Dedifferentiated amniotic fluid mesenchymal stem cell (primary cell): ENCODE results near the gene WDR62.
"Not testable (repeated sequence)": the region's sequence is repeated elsewhere in the genome, so short reads cannot be mapped to it uniquely, and the experiment has no call there.

Source experiments
- DNase-seq: peaks from one replicate; pipeline ENCODE4 v3.0.0-alpha.2; 2016; ENCODE audit errors: extremely low spot score

WDR62 gene

DNA sequence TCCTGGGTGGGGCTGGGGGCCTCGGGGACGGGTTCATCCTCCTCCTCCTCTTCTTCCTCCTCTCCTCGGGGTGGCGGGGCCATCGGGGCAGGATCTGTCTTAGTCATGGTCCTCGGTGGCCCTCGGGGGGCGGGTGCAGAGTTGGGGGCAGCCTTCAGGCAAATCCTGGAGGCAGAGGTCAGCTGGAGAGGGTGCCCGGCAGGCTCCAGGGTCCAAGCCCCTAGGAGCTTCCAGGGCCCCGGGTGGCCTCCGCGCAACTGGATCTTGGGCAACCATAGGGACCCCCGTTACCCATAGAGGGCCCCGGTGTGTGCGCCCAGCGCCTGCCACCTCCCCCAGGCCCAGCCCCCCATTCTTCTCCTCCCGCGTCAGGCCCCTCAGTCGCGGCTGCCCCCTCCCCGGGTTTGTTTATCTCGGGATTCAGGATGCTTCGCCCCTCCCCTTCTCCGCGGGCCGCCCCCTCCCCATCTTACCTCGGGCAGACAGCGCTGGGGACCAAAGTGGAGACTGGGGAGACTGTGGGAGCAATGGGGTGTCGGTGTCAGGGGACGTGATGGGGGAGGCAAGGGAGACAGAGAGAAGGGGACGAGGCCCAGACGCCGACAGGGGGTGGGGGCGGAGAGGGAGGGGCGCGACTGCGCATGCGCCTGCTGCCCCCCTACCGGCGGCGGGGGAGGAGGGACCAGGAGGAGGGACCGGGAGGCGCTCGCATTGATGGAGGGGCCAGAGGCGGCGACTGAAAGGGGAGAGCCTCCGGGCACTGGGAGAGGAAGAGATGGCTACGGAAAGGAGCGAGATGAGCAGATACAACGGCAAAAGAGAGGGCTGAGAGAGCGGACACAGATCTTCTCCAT, 22.2 kb upstream of the WDR62 start, which contains the start of gene CLIP3:
CLIP3 (minus strand) TSS at position 623 of the 854 bp plus-strand sequence; CDS start at position 107, 516 bp downstream.
- DNase-seq = peak; percentile 53

DNA sequence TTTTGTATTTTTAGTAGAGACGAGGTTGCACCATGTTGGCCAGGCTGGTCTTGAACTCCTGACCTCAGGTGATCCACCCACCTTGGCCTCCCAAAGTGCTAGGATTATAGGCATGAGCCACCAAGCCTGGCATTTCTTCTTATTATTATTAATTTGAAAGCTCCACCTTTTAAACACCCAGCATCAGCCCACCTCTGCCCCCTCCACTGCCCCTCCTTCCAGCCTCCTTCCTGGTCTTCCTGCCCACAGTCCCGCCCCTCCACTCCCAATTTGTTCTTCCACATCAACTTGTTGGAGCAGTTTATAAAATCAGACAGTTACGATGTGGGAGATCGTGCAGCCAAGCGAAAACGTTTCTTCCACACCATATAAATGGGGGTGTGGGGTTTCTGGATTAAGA, 14.2 kb upstream of the WDR62 start:
- DNase-seq = no peak

DNA sequence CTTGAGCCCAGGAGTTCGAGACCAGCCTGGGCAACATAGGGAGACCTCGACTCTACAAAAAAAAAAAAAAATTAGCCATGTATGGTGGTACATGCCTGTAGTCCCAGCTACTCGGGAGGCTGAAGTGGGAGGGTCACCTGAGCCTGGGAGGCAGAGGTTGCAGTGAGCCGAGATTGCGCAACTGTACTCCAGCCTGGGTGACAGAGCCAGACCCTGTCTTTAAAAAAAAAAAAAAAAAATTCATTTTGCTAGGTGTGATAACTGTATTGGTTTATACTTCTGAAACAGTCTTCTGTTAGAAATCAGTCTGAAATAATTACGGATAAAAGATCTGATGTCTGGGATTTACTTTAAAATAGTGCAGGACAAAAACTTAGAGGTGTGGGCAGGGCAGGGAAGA, 13.6 kb upstream of the WDR62 start:
- DNase-seq = not testable (repeated sequence)

DNA sequence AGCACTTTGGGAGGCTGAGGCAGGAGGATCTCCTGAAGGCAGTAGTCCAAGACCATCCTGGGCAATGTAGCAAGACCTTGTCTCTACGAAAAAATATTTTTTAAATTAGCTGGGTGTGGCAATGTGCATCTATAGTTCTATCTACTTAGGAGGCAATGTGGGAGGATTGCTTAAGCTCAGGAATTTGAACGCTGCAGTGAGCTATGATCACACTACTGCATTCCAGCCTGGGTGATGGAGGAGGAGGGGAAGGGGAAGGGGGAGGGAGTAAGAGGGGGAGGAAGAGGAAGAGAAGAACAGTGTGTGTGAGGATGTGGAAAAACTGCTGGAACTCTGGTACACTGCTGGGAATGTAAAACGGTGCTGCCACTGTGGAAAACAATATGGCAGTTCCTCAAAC, 12.9 kb upstream of the WDR62 start:
- DNase-seq = peak; percentile 80

DNA sequence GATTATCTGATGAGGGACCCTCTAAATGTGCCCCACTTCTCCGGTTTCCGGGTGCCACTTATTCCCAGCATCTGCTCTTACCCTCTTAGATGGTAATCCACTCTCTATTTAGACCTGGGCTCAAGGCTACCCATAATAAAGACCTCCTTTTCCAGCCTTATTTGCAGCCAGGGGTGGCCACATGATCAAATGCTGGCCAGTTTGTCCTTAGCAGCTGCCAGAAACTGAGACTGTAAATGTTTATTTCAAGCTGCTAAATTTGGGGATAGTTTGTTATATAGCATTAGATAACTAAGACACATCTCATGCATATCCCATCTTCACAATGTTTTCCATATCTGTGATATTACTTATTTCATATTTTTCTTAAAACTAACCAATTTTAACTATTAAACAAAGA, 10.7 kb upstream of the WDR62 start:
- no peak for DNase-seq

DNA sequence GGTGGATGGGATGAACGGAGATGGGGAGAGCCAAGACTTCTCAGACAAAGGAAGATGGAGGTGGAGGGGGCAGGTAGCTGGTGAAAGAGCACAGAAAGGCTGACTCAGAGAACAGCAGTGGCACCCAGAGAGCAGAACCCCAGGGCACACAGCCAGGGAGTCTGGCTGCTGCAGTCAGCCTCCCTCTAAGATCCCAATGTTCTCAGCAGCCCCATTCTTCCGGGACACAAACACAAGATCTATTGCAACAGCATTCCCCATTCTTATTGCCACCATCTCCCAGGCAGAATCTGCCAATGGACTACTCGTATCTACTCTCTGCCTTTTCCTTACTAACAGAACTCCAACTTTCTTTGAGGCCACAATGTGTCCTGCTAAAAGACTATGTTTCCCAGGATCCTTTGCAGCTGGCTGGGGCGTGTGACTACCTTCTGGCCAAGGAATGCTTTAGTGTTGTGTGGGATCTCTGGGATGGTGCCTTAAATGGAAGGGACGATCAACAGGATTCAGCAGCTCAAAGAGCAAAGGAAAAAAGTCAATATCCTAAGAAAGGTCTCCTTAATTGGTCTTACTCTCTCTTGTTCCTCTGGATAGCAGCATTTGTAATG, 8.2 kb upstream of the WDR62 start:
- no peak for DNase-seq

DNA sequence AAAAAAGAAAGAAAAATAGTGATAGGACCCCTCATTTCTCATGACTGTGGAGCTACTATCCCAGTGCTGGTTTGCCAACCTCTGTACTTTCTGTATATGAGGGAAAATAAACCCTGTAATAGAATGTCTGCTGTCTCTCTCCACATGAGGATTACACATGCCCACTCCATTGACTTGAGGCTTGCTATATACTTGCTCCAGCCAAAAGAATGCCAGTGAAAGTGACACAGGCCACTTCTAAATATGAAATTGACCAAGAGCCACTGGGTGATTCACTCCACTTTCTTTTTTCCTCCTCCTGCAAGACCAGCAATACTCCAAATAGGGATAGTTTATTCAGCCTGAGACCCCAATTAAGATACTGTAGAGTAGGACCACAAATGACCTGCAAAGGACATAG, 6.9 kb upstream of the WDR62 start:
- DNase-seq = no peak

DNA sequence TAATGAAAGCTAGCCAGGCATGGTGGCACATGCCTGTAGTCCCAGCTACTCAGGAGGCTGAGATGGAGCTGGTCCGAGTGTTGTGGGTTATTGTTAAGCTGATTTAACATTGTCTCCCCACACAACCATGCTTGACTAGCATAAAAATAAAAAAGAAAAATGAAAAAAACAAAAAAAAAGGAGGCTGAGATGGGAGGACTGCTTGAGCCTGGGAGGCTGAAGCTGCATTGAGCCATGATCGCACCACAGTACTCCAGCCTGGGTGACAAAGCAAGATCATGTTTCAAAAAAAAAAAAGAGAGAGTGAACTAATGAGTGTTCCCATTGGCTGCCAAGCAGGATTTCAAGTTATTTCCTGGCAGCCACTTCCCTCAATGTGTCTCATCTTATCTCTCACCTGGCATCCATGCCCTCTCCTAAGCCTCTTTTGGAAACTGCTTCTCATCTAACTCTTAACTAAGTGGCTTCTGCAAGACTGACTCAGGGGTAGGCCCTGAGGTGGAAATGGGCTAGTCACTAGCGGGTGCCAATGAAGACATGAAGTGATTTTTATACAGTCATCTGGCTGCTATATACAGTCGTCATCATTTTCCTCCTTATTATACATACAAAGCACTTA, 5.5 kb upstream of the WDR62 start:
- no peak for DNase-seq

DNA sequence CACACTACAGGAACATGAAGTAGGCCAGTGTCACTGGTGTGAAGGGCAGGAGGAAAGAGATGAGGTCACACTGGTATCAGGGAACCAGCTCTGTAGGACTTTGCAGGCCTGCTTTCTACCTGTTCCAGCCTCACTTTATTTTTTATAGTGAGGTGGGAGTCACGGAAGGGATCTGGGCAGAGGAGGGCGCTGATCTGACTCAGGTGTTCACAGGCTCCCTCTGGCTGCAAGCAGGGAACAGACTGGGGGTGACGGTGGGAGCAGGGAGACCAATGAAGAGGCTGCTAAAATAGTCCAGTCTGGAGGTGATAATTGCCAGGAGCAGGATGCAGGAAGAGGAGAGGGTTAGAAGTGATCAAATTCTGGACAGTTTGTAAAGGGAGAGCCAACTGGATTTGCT, 3.5 kb upstream of the WDR62 start:
- no peak for DNase-seq

DNA sequence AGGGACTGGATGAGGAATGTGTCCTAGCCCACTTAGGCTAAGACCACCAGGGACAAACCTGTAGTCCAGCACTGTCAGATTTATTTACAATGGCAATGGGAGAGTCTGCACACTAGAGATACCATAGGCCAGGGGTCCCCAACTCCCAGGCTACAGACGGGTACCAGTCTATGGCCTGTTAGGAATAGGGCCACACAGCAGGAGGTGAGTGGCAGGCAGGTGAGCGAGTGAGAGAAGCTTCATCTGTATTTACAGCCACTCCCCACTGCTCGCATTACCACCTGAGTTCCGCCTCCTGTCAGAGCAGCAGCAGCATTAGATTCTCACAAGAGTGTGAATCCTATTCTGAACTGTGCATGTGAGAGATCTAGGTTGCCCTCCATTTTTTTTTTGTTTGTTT, 3.1 kb upstream of the WDR62 start:
- DNase-seq = no peak

DNA sequence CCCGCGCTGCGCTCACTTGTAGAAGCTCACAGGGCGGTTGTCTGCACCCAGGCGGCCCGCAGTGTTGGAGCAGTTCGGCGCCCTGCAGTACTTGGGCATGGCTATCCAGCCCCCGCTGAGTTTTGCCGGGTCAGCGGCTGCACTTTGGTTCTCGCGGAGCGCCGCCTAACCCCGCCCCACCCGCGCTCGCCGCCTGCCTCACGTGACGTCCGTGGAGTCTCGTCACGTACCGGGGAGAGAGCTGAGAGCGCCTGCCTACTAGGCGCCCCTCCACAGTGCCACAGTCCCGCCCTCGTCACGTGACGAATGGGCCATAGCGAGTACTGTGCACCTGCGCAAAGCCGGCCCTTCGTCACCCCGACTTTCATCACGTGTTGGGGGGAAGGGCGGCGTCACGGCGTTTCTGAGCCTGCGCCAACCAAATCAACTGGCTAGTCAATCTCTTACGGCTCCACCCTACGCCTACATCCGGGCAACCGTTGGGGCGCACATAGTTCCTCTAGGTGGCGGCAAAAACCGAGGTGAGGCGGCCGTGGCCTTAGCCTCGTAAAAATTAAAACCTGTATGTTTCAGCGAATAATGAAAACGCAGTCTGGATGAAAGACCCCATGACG, 471 bp upstream of the WDR62 start, which contains the start of gene THAP8:
THAP8 (minus strand) TSS at position 167 of the 614 bp plus-strand sequence; CDS start at position 99, 68 bp downstream.
- DNase-seq = peak; percentile 98

DNA sequence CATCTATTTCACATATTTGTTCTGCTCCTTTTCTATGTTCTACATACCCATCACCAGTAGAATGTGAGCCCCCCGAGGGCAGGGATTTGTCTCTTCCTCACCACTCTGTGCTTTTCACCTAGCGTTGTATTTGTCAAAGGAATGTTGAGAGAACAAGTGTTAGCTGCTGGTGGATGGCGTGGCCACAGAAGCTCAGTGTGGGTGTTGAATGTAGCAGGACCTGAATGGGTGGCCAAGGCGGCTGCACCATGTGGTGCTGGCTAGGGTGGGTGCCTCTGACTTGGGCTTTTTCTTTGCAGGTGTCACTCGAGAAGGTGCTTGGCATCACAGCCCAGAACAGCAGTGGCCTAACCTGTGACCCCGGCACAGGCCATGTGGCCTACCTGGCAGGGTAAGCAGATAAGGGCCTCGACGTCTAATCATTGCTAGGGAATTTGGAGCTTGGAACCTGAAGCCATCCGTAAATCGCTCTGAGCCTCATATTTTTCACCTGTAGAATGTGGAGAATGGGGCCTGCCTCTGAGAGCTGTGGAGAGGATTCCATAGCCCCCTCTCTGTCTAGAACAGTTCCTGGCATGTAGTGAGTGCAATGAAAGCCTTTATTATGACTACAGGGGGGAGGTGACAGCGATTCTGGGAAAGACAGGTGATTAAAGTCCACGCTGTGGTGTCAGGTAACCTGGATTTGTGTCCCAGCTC, 3.9 kb downstream of the WDR62 start:
- no peak for DNase-seq

DNA sequence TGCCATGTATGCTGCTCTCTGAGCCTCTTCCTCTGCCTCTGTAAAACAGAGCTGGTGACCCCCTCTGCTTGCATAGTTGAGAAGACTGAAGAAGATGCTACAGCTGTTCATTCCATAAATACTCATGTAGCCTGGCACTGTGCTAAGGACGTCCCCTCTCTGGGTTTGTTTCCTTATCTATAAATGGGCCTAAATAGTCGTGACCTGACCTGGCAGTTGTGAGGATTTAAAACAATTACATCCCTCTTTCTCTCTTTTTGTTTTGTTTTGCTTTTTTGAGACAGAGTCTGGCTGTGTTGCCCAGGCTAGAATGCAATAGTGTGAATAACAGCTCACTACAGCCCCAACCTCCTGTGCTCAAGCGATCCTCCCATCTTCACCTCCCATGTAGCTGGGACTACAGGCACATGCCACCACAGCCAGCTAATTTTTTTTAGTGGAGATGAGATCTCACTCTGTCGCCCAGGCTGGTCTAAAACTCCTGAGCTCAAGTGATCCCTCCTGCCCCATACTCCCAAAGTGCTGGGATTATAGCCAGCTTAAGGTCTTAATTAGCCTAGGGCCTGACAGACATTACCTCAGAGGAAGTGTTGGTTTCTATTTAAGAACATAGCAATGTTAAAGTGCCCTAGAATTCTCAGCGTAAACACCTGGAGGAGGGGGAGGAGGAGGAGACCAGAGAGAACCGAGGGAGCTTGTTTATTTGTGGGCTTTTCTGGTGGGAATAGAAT, 4.6 kb downstream of the WDR62 start:
- no peak for DNase-seq

DNA sequence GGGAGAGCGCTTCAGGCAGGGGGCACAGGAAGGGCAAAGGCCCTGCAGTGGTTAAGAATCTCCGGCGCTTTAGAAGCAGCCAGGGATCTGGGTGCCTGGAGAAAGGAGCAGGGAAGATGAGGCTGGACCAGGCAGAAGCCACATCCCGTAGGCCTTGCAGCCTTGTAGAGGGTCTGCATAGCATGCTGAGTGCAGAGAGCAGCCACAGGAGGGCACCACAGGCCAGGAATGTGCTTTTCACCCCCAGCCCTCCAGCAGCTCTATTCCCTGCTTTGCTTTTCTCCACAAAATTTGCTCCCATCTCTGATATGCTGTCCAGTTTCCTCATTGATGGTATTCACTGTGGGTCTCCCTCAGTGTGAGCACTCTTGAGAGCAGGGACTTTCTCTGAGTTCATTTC, 5.7 kb downstream of the WDR62 start:
- DNase-seq = peak; percentile 26

DNA sequence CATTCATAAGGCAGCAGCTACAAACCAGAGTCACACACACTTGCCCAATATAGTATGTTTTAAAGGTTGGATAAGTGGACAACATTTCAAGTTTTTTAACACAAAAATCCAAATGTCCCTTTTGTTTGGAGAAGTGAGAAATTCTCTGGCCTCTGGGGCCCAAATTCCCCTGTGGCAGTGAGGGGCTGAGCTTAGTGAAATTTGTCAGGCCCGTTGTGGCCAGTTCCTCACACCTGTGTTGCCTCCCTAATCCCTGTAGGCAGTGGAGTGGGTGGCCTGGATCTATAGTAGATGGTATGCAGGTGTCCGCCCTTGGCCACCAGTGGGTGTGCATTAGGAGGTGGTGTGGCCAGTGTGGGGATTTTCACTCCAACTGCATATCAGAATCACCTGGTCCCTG, 6.7 kb downstream of the WDR62 start:
- DNase-seq = no peak

DNA sequence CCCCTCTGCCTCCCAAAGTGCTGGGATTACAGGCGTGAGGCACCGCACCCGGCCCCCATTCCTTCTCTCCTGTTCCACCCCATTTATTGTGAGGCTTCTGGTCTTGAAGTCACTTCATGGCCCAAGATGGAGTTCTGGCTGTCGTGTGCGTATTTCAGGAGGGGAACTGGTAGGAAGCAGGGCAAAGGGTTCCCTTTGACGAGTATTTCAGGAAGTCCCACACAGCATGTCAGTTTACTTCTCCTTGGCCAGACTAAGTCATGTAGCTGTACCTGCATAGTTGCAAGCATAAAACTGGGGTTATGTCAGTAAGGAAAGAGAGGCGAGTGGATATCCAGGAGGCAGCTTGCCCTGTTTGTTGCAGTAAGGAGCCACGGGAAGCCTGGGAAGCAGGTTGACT, 10.1 kb downstream of the WDR62 start:
- DNase-seq = no peak

DNA sequence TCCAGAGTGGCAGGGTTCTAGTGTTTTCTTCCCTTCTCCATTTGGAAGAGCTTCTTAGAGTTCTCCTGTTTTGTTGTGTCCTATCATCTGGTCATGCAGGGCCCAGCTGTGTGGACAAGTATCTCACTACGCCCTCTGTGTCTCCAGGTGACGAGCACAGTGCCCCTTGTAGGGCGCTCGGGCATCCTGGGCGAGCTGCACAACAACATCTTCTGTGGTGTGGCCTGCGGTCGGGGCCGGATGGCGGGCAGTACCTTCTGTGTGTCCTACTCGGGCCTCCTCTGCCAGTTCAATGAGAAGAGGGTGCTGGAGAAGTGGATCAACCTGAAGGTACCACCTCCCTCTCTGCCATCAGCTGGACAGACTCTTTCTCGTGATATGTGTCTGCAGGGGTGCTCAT, 13.0 kb downstream of the WDR62 start:
- DNase-seq = no peak

DNA sequence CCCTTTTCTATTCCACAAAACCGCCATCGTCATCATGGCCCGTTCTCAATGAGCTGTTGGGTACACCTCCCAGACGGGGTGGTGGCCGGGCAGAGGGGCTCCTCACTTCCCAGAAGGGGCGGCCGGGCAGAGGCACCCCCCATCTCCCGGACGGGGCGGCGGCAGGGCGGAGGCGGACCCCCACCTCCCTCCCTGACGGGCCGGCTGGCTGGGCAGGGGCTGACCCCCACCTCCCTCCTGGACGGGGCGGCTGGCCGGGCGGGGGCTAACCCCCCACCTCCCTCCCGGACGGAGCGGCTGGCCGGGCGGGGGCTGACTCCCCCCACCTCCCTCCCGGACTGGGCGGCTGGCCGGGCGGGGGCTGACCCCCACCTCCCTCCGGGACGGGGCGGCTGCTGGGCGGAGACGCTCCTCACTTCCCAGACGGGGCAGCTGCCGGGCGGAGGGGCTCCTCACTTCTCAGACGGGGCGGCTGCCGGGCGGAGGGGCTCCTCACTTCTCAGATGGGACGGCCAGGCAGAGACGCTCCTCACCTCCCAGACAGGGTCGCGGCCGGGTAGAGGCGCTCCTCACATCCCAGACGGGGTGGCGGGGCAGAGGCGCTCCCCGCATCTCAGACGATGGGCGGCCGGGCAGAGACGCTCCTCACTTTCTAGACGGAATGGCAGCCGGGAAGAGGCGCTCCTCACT, 14.3 kb downstream of the WDR62 start:
- not testable (repeated sequence) for DNase-seq

DNA sequence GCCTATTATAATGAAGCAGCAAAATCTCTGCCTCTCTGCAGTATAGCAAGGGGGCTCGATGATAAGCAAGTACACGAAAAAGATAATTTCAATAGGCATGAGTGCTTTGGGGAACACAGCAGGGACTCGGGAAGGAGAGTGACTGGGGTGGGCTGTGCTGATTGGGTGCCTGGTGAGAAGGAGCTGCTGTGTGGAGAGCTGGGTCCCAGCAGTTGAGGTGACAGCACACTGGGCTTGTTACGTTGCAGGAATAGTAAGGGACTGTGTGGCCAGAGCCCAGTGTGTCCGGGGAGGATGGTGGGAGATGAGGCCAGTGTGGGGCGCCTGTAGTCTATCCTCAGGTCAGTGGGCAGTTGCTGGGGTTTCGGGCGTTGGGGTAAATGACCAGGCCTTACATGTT, 17.4 kb downstream of the WDR62 start:
- DNase-seq = no peak

DNA sequence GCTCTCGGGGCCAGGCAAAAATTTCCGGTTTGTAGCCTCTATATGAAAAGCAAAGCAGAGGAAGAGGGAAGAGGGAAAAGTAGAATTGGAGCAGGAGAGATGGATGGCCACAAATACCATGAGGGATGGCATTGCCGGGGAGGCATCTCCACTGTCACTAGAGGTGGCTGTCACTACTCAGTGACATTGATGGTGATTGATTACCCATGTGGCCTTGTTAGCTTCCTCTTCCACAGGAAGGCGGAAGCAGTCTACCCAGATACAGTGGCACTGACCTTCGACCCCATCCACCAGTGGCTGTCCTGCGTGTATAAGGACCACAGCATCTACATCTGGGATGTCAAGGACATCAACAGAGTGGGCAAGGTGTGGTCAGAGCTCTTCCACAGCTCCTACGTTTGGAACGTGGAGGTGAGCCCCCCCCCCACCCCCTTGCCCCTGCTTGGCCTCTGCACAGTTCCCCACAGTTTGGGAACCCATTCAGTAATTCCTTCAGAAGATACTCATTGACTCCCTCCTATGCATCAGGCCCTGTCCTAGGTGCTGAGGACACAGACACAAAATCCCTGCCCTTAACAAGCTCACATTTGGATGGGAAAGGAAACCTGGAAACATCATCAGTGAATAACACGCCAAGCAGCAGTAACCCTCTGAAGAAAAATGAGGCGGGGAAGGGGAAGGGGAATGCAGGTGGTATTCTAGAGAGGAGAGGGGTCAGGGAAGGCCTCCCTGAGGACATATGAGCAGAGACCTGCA, 18.6 kb downstream of the WDR62 start:
- no peak for DNase-seq
